Stimulated activated CD8-positive, alpha-beta memory T cell treated with anti-CD3 and anti-CD28 coated beads, Interleukin-7, amount 100 ng/mL, for 1 hour (primary cell): ENCODE results near the gene TP53I11.

ENCODE experiments used
- DNase-seq, 2 donors: peaks; one replicate each; pipeline ENCODE4 v3.0.0-alpha.2; 2020; ENCODE audit warnings: low read depth in 2 of 2

Gene TP53I11

GRCh38 chr11:44914105-44914504 is 36.6 kb downstream of the TP53I11 start:
- no peak for DNase-seq

DNA sequence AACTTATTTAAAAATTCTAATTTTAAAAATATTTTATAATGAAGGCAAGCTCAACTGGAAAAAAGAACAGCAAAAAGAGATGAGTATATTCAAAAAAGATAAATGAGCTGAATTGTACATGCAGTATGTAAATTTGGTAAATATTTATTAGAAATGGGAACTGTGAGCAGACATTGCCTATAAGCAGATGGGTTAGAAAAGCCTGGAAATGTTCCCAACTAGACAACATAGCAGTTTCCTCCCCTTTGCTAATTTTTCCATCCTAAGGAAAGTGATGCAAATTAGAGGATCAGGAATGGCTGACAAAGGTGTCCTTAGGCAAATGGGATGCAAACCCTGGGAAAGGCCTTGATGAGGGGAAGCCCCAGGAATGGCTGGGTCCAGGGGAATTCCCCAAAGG is 37.2 kb downstream of the TP53I11 start:
- no peak for DNase-seq

GRCh38 chr11:44912270-44912987 is 38.3 kb downstream of the TP53I11 start:
- no peak for DNase-seq

- peak; percentile 65 to 83 for DNase-seq
Measured at GRCh38 chr11:44911029-44911814, 39.5 kb downstream of the TP53I11 start.

GRCh38 chr11:44910591-44910990 is 40.1 kb downstream of the TP53I11 start:
- no peak for DNase-seq

DNA sequence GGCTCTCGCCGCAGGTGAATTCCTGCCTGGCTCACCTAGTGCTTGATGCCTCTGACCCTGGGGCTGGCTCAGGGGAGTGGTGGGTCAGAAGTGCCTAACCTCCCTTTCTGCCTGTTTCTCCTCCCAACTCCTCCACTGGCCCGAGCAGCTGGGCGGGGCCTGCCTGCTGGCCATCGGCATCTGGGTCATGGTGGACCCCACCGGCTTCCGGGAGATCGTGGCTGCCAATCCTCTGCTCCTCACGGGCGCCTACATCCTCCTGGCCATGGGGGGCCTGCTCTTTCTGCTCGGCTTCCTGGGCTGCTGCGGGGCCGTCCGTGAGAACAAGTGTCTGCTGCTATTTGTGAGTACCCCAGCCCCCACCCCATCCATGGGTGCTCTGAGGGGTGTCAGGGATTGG is 41.1 kb downstream of the TP53I11 start:
- DNase-seq: no peak

DNA sequence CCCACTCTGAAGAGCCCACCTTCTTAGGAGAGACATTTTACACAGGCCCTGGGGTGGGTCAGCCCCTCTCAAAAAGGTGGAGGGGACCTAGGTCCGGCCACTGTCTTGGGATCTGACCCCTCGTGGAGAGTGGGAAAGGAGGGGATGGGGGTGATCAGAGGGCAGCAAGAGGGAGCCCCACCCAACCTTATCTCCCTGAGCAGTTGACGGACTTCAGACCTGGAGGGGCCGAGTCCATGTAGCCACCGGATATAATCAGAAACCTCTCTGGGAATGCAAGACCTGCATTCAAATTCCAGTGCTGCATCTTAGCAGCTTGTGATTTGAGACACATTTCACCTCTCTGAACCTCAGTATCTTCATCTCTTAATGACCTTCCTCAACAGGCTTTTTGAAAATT is 44.0 kb downstream of the TP53I11 start:
- DNase-seq: no peak

DNA sequence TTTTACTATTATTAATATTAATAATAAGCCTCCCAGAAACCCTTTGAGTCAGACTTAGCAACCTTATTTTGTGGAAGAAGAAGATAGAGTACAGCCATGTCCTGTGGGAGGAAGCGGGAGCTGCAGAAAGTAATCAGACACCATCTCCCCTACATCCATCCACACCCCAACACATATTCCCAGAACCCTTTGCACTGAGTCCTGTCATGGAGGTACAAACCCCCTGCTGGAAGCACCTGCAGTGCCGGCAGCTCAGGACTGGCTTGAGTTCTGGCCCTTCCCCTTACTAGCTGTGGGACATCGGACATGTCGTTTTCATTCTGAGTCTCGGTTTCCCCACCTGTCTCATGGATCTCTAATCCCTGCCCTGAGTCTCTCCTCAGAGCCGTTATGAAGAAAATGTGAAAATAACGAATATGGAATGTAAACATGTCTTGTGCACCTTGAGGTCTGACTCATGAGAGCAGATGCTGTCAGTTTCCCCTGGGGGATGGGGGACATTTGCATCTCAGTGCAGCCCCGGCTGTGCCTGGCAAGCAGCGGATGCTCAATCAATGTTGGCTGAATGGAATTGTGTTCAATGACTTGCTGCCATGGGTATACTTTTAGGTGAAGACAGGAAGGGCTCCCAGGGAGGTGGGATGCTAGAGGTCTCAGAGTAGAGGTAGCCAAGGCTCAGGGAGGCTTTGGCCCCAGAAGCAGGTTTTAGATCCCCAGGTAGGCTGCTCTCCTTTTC is 45.4 kb downstream of the TP53I11 start:
- no peak for DNase-seq

- DNase-seq: no peak
Measured at GRCh38 chr11:44904261-44905020, 46.2 kb downstream of the TP53I11 start.

DNA sequence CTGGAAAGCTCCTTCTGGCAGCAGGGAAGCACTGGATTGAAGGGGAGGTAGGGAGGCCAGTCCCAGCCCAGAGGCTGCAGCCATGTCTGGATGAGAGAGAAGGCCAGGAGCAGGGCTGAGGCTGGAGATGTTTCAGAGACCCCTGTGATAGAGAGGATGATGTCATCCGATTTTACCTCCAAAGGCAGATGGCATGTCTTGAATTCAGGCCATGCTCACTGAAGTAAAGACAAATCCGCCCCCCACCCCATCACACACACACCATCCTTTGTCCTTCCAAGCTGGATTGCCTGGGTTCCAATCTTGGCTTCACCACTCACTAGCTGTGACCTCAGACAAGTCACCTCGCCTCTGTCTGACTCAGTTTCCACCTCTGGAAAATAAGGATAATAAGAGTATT is 47.2 kb downstream of the TP53I11 start:
- DNase-seq: no peak

DNA sequence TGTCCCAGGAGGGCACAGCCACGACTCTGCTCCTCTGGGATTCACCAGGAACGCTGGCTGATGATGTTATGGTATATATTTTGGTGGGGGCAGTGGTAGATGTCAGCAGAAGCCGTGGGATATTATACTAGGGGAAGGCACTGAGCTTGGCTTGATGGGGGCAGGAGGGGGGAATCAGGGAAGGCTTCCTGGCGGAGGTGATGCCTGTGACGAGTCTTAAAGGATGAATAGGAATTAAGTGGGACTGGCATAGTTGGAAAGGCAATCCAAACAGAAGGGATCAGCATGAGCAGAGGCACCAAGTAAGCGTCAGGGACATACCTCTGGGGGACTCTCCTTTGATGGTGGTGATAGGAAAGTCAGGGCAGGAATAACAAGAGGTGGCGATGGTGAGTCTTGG is 47.6 kb downstream of the TP53I11 start:
- no peak for DNase-seq

DNA sequence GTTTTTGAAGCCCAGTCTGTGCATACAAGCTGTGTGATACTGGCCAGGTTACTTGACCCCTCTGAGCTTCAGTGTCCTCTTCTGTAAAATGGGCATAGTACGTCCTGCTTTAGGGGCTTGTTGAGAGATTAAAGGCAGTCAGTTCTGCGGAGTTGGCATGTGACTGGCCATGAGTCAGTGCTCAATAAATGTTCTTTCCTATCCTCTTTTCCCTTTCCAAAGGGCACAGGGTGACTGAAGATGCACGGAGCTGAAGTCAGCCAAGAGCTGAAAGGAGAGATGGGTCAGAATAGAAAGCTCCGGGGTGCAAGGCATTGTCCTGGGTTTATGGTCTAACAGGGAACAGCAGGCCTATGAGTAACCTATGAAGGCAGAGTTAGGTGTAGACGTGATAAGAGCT is 48.9 kb downstream of the TP53I11 start:
- DNase-seq: no peak

- no peak for DNase-seq
Measured at GRCh38 chr11:44901120-44901633, 49.5 kb downstream of the TP53I11 start.

- DNase-seq: no peak
Measured at GRCh38 chr11:44899959-44900358, 50.7 kb downstream of the TP53I11 start.

GRCh38 chr11:44893846-44894617 is 56.7 kb downstream of the TP53I11 start:
- DNase-seq: peak; percentile 20 to 30

- no peak for DNase-seq
Measured at GRCh38 chr11:44893308-44893822, 57.3 kb downstream of the TP53I11 start.

GRCh38 chr11:44892843-44893242 is 57.8 kb downstream of the TP53I11 start:
- DNase-seq: no peak

- no peak for DNase-seq
Measured at GRCh38 chr11:44889266-44889665, 61.4 kb downstream of the TP53I11 start.

DNA sequence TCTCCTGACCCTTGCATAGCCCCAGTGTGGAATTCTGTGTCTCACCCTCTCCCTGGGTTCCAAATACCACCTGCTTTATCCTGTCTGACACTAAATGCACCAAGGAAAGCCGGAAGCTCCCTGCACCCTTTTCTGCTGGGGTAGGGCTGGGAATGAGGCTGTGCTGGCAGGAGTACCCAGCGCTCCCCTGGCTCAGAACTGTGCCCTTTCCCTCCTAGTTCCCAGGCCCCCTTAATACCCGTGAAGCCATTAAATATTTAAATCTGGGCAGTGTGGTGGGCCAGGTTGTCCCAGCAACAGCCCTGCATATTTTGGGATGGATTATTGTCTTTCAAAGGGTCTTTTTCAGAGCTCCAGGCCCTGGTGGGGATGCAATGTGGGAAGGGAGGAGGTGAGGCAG is 63.0 kb downstream of the TP53I11 start:
- no peak for DNase-seq

DNA sequence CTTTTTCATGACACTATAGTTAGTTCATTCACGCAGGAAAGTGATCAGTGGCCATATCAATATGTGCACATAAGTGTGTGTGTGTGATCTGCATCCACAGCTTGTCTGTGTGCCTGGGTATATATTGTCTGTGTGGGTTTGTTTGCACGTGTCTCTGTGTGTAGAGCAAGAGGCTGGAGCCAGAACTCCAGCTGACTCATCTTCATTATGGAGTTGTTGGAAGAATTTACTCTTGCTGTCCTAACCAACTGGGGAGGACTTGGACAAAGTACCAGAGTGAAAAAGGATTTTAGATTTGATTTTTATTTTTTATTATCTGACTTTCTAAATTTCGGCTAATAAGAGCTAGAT is 63.9 kb downstream of the TP53I11 start:
- DNase-seq: no peak
